ENCODE results near the gene FANCC. TPM values are rescaled to one million over a fixed set of nuclear protein-coding genes. Genes with fewer than 3 reads are reported as not detected.
A peak's percentile ranks its signal among the peaks of the same experiment; 100 is the strongest.
"Not testable (repeated sequence)": the region's sequence is repeated elsewhere in the genome, so short reads cannot be mapped to it uniquely, and the experiment has no call there.

The FANCC gene
- total RNA-seq, 1 donor from 2014 or later = 7.9 TPM

DNA sequence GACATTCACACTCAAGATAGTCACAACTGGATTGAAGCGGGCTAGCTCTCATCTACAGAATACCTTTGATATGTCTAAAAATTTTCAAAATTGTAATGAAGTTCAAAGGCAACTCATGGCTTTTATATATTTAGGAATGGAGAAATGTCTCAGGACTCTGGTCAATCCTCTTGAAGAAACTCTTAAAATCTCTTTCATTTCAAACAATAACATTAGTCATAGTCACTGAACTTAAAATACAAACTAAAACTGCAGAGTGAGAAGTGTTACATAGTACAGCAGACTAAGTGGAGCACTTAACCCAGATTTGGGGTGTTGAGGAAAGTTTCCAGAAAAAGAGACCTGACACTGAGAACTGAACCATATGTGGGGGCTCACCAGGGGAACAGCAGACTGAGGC is 20.7 kb downstream of the FANCC start:
- H3K36me3 ChIP-seq (ENCODE audit: insufficient read depth, low read length) = no peaks in the 10 kb centered on the region
- H3K9ac ChIP-seq (ENCODE audit: low read length) = no peak overlapping the region
- Mint-ChIP-seq H3K4me3 (ENCODE audit: unreplicated experiment) (no peak overlapping the region), H3K4me1 (ENCODE audit: low read depth, unreplicated experiment) (peaks cover 11% of the 10 kb centered on the region), H3K9me3 (ENCODE audit: unreplicated experiment) (peaks cover 2% of the 10 kb centered on the region), H3K36me3 (ENCODE audit: low read depth, unreplicated experiment) (peaks cover 3% of the 10 kb centered on the region), H3K27ac (ENCODE audit: unreplicated experiment) (no peak overlapping the region), H3K27me3 (ENCODE audit: low read depth, unreplicated experiment) (no peaks in the 10 kb centered on the region)
- H3K27me3 ChIP-seq (ENCODE audit: insufficient read depth, low read length) = no peaks in the 10 kb centered on the region
- no peak for FAIRE-seq
- no peak overlapping the region for H2AFZ ChIP-seq (ENCODE audit: low read depth, low read length)
- no peaks in the 10 kb centered on the region for H3K9me3 ChIP-seq (ENCODE audit: insufficient read depth, low read depth, low read length)
- TF ChIP-seq CTCF (IDR thresholded peaks at IDR 0.05; ENCODE audit: insufficient read depth, low read depth, low read length) (no peak), EZH2 (IDR thresholded peaks at IDR 0.05; ENCODE audit: insufficient read depth, low read length) (no peak)
- DNase-seq (ENCODE audit: low read depth) = peak; percentile 6
- H3K4me2 ChIP-seq (ENCODE audit: low read length) = no peak overlapping the region
- H3K79me2 ChIP-seq (ENCODE audit: insufficient read depth, low read length) = peaks cover 2% of the 10 kb centered on the region
- no peak overlapping the region for H3K27ac ChIP-seq (ENCODE audit: low read depth, low read length)
- no peaks in the 10 kb centered on the region for H3K4me1 ChIP-seq (ENCODE audit: insufficient read depth, low read length)
- H3K4me3 ChIP-seq (ENCODE audit: insufficient read depth, low read depth, low read length) = no peak overlapping the region
- no peaks in the 10 kb centered on the region for H4K20me1 ChIP-seq (ENCODE audit: insufficient read depth, low read length)

- not testable (repeated sequence) for H3K36me3 ChIP-seq (ENCODE audit: insufficient read depth, low read length); DNase-seq (ENCODE audit: low read depth); H3K9me3 ChIP-seq (ENCODE audit: insufficient read depth, low read depth, low read length); H3K27me3 ChIP-seq (ENCODE audit: insufficient read depth, low read length); H3K27ac ChIP-seq (ENCODE audit: low read depth, low read length); H3K4me2 ChIP-seq (ENCODE audit: low read length); H3K27ac Mint-ChIP-seq (ENCODE audit: unreplicated experiment); FAIRE-seq; H3K4me3 Mint-ChIP-seq (ENCODE audit: unreplicated experiment); H3K79me2 ChIP-seq (ENCODE audit: insufficient read depth, low read length); H3K27me3 Mint-ChIP-seq (ENCODE audit: low read depth, unreplicated experiment); H3K4me3 ChIP-seq (ENCODE audit: insufficient read depth, low read depth, low read length); H3K9me3 Mint-ChIP-seq (ENCODE audit: unreplicated experiment); H3K36me3 Mint-ChIP-seq (ENCODE audit: low read depth, unreplicated experiment); H4K20me1 ChIP-seq (ENCODE audit: insufficient read depth, low read length); H2AFZ ChIP-seq (ENCODE audit: low read depth, low read length); H3K4me1 ChIP-seq (ENCODE audit: insufficient read depth, low read length); H3K9ac ChIP-seq (ENCODE audit: low read length)
- H3K4me1 Mint-ChIP-seq (ENCODE audit: low read depth, unreplicated experiment) = peaks cover 11% of the 10 kb centered on the region
These were observed 24.2 kb downstream of the FANCC start for GRCh38 chr9:95293296-95293695.

DNA sequence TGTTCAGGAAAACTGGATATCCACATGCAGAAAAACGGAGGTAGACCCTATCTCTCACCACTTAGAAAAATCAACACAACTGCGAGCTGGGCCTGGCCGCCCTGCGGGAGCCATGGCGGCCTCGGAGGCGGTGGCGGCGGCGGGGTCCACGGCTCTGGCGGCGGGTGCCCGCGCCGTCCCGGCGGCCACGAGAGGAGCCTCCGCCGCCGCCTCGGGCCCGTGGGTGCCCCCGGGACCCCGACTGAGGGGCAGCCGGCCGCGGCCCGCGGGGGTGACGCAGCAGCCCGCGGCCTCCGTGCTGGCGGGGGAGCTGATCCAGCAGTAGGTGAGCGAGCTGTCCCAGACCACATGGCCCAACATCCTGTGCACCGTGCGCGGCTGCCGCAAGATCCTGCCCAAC is 25.3 kb downstream of the FANCC start:
- peaks cover under 1% of the 10 kb centered on the region for H3K9me3 Mint-ChIP-seq (ENCODE audit: unreplicated experiment)
- H3K27me3 Mint-ChIP-seq (ENCODE audit: low read depth, unreplicated experiment) = no peaks in the 10 kb centered on the region
- Histone ChIP-seq H3K36me3 (ENCODE audit: insufficient read depth, low read length) (no peaks in the 10 kb centered on the region), H3K27ac (ENCODE audit: low read depth, low read length) (no peak overlapping the region), H3K4me3 (ENCODE audit: insufficient read depth, low read depth, low read length) (no peak overlapping the region), H3K79me2 (ENCODE audit: insufficient read depth, low read length) (peaks cover 4% of the 10 kb centered on the region), H3K9me3 (ENCODE audit: insufficient read depth, low read depth, low read length) (no peaks in the 10 kb centered on the region), H2AFZ (ENCODE audit: low read depth, low read length) (no peak overlapping the region), H3K9ac (ENCODE audit: low read length) (no peak overlapping the region), H3K27me3 (ENCODE audit: insufficient read depth, low read length) (no peaks in the 10 kb centered on the region), H4K20me1 (ENCODE audit: insufficient read depth, low read length) (no peaks in the 10 kb centered on the region), H3K4me1 (ENCODE audit: insufficient read depth, low read length) (no peaks in the 10 kb centered on the region), H3K4me2 (ENCODE audit: low read length) (no peak overlapping the region)
- H3K36me3 Mint-ChIP-seq (ENCODE audit: low read depth, unreplicated experiment) = peaks cover 3% of the 10 kb centered on the region
- no peak overlapping the region for H3K27ac Mint-ChIP-seq (ENCODE audit: unreplicated experiment)
- TF ChIP-seq EZH2 (IDR thresholded peaks at IDR 0.05; ENCODE audit: insufficient read depth, low read length) (no peak), CTCF (IDR thresholded peaks at IDR 0.05; ENCODE audit: insufficient read depth, low read depth, low read length) (no peak)
- H3K4me3 Mint-ChIP-seq (ENCODE audit: unreplicated experiment) = no peak overlapping the region
- DNase-seq (ENCODE audit: low read depth) = no peak
- no peak for FAIRE-seq
- H3K4me1 Mint-ChIP-seq (ENCODE audit: low read depth, unreplicated experiment) = peaks cover 12% of the 10 kb centered on the region
